HG03025 (cell line): ENCODE data around the gene PARD3B.

Experiments
- ATAC-seq: cut with Tn5 transposase; IDR thresholded peaks from one replicate; pipeline ENCODE4 v1.9.1; 2021; ENCODE audit warnings: mild to moderate bottlenecking, moderate library complexity; ENCODE audit not compliant: unreplicated experiment, low FRiP score

Gene PARD3B

DNA sequence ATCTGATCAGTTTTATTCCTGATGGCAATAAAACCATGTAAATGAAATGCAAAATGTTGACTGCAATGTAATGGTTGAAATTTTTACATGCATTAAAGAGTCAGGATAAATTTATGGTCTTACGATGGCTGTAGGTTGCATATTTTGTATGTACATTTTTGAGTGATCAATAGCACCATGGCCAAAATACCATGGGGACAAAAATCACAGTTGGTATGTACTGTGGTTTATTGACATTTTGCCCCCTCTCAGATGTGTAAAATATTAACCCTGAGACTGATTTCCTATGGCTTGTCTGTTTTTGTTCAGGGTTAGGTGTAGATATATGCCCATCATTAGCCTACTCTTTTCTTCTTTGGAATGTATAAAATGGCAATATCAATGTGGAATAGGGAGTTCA lies 138.1 kb downstream of the PARD3B start:
- ATAC-seq, result no peak

DNA sequence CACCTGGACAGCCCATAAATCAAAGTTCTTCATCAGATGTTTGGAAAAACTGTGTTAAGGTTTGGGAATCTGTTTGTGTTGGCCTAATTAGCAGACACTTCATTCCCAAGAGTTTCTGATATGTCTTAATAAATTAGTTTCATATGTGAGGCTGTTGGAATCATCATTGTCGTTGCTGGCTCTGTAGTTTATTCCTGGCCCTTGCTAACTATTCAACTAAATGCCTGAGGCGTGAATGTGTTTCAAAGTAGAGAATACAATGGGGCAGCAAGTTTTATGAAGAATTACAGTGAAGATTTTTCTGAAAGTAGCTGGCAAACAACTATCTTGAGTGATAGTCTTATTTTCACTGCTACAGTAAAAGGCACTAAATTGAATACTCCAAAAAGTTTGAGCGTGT lies 141.1 kb downstream of the PARD3B start:
- ATAC-seq, result no peak

DNA sequence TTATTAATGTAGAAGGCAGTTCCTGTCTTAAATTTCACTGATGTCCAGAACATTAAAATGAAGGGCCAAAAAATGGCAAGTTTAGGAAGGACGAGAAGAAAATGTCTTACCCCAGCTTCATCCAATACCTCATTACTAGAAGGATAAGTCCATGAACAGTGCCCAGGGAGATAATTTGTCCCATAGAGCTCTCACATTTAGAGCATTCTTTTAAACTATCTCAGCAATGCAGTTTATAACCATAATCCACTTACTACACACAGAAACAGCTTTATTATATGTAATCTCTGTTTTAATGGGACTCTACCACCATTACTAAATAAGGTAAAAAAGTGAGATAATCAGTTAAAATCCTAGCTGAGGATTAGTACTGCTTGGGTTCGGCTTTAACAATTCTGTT lies 142.5 kb downstream of the PARD3B start:
- no peak for ATAC-seq

DNA sequence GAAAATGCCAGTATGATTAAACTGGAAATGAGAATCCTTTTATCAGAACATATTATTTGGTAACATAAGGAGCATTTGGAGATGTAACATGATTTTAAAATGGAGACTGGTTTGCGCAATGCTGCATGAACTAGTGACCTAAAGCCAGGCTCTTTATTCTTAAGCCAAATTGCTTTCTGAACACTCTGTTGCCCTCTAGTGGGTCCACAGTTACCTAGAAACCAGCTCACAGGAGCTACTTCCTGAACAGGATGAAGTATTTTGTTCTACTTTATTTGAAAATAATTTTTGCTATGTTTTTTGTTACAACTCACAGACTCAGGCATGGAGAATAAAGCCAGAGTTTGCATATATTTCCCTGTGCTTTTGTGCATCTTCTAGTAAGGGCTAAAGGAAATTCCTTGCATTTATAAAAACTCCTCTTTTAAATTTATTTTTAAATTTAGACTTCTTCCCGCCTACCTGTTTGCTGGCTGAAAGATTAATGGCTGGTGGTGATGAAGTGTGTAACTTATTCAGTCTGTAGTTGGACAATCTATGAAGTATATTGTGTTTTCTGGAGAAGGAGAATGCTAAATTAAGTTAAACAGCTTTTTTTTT lies 146.7 kb downstream of the PARD3B start:
- peak; percentile 63 for ATAC-seq

DNA sequence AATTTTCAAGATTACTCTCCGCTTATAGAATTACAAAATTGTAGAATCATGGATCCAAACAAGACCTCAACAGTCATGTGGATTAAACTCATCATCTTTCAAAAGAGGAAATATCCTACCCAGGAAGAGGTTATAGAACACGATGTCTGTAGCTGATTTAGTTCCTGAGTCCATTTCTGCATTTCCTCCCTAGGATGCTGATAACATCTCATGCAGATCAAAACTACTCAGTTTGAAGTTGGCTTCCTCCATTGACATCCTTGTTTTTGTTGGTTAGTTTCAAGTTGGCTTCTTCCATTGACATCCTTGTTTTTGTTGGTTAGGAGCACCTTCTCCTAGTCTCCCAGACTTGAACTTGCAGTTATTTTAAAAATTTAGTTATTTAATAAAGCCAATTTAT lies 147.5 kb downstream of the PARD3B start:
- ATAC-seq, result no peak

DNA sequence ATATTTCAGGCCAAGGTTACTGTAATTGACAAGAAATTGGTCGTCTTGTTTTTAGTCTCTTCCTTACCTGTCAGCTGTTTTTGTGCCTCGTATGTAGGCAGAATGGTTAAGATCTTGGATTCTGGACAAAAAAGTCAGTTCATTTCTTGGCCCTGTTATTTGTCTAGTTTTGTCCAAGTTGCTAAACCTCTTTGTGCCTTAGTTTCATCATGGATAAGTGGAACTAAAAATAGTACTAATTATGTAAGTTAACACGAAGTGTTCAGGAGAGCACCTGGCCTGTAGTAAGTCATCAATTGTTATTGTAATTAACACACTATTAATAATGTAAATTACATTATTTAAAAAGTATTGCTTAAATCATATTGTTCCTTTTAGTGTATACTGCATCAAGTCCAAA lies 148.0 kb downstream of the PARD3B start:
- ATAC-seq, result no peak

DNA sequence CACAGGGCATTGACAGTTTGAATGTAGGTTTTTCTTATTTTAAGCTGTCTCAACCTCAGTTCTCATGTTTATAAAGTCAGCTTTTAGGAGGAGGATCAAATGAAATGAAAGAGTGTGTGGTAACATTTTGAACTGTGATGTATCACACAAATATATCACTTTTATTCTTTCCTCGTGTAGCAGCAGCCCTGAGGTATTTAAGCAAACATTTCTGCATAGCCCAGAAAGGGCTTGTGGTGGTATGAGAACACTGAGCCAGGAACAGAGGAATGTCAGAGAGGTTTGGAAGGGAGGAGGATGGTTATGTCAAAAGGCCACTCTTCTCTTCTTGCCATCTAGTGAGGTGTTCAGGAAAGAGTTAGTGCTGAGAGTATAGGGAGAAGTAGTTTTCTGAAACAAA lies 150.2 kb downstream of the PARD3B start:
- ATAC-seq, result no peak

DNA sequence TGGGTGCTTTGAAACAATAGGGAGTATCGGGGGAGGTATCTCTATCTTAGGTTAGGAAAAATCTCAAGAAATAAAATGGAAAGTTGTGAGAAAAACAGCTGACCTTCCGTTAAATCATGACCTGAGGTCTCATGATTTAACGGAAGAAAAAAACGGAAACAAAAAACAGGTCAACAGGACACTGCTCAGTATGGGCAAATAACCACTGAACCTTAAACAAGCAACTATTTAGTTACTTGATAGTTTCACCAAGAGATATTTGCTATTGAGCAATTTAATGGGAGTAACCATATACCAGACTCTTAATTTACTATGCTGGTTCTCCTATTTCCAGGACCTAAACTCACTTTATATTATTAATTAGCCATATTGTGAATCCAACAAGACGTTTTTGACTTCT lies 150.8 kb downstream of the PARD3B start:
- ATAC-seq, result no peak

DNA sequence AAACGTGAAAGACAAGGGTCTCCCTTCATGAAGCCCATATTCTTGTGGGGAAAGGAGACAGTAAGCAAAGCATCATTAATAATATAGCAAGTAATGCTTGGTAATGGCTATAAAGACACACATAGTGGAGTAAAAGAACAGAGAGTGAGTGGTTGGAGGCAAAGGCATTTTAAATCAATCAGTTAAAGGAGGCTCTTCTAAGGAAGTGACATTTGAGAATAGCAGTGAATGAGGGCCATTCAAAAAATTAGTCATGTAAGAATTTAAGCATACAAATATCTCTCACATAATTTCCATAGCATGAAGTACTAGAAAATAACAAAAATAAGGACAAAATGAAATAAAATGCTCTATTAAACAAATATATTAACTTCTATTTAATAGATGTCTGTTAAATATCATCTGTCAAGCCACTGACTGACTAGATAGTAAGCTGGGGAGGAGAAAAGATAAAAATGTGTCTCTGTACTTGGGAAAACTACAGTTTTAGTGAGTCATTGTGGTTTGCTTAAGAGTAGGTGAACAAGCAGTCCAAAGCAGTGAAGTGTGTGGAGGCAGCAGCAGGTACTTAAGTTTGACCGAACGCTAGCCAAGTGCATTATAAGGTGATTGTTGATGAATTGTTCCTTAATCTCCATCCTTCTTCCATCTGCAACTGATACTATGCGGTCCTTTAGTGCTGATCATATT lies 160.1 kb downstream of the PARD3B start:
- ATAC-seq, result no peak

DNA sequence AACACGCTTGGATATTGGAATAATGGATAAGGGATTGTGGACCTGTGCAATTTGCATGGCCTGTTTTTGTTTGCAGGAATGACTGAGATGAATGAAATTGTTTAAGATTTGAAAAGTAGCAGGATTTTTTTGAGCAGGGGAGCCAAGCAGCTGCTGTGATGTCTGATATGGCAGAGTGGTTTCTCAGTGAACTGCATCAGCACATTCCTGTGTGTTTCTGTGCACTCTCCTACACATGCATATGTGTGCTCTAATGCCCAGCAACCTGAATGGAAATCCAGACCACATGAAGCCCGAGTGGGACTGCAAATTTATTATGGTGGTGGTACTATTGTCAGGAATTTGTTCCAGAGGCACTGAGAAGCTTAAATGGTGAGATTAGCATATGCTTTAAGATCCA lies 161.7 kb downstream of the PARD3B start:
- ATAC-seq, result no peak

DNA sequence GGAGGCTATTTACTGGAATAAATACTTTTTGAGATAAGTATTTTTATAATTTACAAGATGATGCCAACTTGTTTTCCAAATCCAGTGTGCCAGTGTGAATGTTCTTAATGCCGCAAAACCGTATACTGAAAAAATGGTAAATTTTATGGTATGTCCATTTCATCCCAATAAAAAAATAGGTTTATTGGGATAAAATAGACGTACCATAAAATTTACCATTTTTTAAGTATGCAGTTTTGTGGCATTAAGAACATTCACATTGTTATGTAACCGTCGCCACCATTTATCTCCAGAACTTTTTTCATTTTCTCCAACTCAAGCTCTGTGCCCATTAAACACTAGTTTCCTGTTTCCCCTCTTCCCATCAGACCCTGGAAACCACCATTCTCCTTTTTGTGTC lies 167.9 kb downstream of the PARD3B start:
- no peak for ATAC-seq

DNA sequence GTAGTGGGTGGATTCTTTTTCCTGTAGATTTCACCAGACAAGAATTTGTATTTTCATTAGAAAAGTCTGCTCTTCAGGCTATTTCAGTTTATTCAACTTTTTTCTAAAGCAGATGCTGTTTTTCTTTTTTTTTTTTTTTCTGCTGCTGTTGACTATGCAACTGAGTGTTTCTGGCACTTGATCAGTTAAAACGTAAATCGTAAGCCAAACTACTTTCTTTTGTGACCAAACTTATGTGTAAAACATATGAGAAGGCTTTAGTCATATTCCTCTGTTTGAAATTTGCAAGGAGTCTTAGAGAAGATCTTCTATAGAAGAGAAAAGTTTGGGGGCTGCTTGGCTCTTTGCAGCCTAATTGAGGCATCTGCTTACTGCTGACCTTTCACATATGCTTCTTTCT lies 170.1 kb downstream of the PARD3B start:
- ATAC-seq, result no peak

DNA sequence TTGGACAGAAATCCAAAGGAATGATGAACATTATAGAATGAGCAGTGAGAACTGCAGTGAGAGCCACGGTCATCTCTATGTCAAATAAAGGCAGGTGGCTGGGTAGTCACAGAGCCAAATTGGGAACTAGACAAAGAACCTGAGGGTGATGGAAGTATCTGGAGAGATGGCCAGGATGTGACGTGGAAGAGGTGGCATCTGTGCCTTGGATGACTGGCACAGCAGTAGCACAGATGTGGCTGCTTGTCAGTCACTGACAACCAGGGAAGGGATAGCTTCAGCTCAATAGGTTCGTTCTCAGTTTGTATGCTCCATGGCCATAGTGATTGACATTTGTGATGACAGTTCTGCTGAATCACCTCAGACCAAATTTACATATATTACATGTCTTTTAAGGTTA lies 172.3 kb downstream of the PARD3B start:
- no peak for ATAC-seq

DNA sequence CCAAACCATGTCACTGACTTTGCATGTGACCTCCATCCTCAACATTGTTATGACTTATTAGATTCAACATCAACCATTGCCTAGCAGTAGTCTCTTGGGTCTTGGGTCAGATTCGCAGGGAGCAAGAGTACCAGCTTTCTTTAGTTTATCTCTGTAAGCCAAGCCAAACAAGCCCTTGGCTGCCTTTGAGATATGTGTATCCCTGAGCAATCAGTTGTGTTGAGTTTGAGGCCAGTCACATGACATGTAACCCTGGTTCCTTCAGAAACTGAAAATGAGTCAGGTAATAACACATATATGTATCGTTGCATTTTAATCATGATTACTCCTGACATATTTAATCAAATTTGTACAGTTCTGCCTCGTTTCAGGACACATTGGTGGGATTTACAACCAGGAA lies 173.3 kb downstream of the PARD3B start:
- ATAC-seq, result no peak

DNA sequence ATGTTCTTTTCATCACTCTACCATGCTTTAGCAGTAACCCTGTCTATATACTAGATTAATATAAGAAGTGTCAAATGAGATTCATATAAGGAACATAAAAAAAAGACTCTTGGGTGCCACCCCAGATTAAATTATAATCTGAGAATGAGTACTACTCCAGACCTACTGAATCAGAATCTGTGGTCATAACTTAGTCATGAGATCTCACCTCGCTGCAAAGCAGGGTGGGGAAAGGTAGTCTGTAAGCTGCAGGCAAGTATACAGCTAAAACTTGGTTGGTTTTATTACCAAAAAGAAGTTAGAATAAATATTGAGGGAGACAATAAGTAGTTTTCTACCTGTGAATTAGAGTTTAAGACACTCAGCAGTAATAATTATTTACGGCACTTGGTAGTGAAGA lies 175.6 kb downstream of the PARD3B start:
- no peak for ATAC-seq

DNA sequence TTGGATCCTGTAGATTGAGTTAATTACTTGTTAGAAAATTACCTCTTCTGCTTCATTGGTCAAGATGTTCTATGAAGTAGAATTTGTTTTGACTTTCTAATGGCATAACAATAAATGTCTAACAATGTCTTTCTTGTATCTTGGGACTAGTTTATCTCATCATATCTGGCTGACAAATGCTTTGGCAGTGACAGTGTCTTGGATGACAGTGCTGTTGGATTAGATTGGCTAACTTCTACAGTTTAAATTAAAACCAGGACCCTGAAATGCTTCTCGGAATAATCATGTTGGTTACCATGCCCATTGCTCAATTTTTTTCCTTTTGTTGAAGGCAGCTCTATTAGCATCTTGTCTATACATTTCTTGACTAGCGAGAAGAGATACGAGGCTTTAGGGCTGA lies 176.9 kb downstream of the PARD3B start:
- no peak for ATAC-seq

DNA sequence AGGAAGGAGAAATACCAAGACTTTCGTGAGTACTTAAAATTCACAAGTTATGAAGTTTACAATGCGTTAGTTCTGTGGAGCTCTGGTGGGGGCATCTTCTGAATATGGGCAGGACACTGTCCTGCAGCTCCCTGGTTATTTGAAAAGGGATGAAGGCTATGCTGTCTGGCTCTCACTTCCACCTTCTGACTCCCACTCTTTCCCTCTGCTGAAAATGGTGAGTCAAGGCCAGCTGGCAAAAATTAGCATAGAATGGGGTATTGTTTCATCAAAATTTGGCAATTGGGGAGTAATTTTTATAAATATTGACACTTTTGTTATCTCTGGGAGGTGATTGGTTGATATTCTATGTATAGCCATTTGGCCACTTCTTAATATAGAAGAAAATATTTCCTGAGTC lies 177.4 kb downstream of the PARD3B start:
- no peak for ATAC-seq

DNA sequence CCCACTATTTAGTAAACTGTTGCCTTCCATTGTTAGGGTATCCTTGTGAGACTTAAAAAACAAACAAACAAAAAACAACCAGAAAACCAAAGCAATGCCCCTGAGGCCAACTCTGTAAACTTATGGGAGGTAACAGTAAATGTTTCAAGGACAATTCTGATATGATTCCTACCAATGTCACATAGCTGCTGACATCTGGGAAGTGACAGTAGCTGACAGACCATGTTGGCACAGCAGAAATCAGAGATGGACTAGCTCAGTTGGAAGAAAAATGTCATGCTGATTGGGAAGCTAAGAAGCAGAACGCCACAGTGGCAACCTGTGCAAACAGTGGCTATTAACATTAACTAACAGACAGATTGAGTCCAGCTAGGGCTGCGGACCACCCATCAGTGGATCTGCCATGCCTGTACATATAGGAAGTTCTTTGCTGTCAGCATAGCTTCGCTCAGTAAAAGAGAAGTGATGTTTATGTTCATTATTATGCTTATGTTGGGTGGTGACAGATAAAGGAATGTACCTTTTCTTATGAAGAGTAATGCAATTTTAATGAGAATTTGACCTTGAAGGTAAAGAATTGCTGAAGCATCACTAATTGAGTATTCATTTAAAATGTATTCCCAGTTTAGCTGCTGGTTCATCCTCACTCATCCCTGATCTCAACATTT lies 180.6 kb downstream of the PARD3B start:
- no peak for ATAC-seq

DNA sequence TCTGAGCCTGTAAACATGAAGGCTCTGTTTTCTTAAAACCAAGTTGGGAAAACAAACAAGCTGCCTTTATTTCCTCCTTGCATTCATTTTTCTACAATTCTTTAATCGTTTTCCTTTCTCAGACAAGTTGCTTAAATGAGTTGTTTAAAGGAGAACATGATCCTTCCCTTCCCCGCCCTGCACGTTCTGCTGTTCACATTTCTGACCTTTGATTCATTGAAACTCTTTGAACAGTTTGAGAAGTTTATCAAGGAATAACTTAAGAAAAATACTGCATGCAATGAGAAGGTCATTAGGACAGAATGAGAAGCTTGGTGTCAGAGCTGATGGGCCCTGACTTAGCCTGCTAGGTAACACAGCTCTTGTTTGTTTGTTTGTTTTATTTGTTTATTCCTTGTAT lies 181.6 kb downstream of the PARD3B start:
- ATAC-seq, result no peak

DNA sequence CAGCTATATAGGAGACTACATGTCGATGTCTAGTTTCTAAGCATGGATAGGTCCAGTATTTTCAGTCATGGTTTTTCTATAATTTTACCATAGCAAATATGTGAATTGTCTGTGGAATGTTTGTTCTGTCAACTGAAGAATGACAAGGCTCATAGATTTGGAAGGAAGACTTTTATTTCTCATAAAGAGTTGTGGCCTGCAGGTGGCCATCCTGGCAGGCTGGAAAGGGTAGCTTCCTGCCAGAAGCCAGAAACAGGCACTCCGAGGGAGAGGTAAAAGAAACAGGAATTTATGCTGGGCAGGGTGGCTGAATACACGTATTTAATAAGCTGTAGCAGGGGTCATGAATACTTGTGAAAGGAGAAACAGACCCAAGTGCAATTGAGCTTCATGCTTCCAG lies 182.1 kb downstream of the PARD3B start:
- no peak for ATAC-seq

DNA sequence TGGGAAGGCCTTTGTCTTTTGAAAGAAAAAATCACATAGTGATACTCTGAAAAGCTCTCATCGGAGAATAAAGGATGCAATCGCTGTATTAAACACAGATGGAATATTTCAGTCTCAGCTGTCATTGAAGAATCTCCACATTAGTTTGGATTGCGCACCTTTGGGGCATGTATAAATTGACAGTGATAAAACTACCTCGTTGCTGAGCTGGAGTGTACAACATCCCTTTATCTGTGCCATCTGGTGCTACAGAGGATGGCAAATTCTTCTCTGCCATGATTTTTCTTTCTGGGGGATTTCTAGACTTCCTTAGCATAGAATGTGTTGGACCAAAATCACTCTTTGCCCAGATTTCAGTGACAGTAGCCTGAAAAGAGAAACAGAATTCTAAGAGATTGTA lies 185.3 kb downstream of the PARD3B start:
- no peak for ATAC-seq

DNA sequence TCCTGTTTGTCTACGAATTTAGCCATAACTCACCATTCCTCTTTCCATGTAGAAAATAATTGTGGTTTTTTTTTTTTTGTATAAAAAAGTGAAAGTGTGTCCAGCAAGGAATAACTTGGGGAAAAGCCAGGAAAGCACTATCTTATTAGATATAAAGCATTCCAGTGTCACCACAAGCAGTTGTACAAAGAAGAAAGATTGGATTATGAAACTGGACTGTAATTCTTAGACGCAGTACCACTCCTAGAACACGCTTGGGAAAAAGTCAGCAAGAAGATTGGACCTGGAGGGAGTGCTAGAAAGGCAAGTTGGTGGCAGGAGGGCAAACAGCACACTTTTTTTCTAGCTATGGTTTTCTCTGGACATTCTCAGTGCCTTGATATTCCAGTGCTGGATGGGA lies 186.7 kb downstream of the PARD3B start:
- no peak for ATAC-seq
